ENCODE data around the gene CCN5. TPM values are rescaled to one million over a fixed set of nuclear protein-coding genes. Genes with fewer than 3 reads are reported as not detected.
"Not testable (repeated sequence)": the region's sequence is repeated elsewhere in the genome, so short reads cannot be mapped to it uniquely, and the experiment has no call there.

Gene CCN5, protein sequence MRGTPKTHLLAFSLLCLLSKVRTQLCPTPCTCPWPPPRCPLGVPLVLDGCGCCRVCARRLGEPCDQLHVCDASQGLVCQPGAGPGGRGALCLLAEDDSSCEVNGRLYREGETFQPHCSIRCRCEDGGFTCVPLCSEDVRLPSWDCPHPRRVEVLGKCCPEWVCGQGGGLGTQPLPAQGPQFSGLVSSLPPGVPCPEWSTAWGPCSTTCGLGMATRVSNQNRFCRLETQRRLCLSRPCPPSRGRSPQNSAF
- 42.3 TPM for total RNA-seq
- long read RNA-seq, transcript WISP2-201 (4 exons, 1,403 nt), result major isoform, 29 of 62 reads
- long read RNA-seq, transcript WISP2-203 (5 exons, 1,600 nt), result minor isoform, 11 of 62 reads
- long read RNA-seq, transcript WISP2-205 (2 exons, 2,759 nt), result minor isoform, 7 of 62 reads
- long read RNA-seq, partial matches to known transcripts, result 1 of 62 reads
- long read RNA-seq, other reads (novel, unspliced or antisense), result 14 of 62 reads

DNA sequence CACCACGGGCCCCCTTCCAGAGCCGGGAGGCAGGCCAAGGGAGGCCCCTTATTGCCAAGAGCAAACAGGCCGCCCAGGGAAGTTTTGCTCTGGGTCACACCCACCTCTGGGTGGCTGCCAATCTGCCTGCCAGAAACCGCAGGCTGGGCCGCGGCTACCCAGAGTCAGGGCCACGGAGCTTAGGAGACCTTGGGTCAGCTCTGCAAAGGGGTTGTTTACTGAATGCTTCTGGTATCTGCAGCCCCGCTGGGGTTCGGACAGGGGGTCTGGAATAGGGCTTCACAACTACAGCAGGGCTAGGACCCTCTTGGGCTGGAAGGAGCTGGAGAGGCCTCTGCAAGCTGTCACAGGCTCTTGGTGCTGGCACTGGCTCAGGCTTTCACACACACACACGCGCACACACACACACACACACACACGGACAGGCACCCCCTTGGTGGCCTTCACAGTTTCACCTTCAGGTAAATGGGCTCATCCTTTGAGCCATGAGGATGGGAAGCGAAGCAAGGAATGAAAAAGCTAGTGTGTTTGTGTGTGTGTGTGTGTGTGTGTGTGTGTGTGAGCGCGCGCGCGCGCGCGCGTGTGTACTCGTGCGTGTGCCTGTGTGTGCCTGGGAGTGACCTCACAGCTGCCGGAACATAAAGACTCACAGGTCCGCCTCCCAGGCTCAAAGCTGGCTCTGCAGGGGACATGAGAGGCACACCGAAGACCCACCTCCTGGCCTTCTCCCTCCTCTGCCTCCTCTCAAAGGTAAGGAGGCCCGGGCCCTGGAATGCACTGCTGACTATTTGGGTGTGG lies at the start of gene CCN5:
Gene CCN5, plus strand, starts transcription at position 669 of the 798 bp plus-strand sequence. Its CDS starts 22 bp downstream, at position 691.
- intact Hi-C loops (cut with DNase I), result no loop called here
- ATAC-seq, result peak; percentile 89 to 92
- Histone ChIP-seq H3K27me3 (ENCODE audit: low read depth) (no peaks in the 10 kb centered on the region), H3K9me3 (no peaks in the 10 kb centered on the region), H3K36me3 (no peaks in the 10 kb centered on the region), H3K27ac (peak within 1 kb of the TSS; percentile 80), H3K4me1 (peaks cover 26% of the 10 kb centered on the region), H3K4me3 (peak within 1 kb of the TSS; percentile 42)
- TF ChIP-seq, protein P1, sequence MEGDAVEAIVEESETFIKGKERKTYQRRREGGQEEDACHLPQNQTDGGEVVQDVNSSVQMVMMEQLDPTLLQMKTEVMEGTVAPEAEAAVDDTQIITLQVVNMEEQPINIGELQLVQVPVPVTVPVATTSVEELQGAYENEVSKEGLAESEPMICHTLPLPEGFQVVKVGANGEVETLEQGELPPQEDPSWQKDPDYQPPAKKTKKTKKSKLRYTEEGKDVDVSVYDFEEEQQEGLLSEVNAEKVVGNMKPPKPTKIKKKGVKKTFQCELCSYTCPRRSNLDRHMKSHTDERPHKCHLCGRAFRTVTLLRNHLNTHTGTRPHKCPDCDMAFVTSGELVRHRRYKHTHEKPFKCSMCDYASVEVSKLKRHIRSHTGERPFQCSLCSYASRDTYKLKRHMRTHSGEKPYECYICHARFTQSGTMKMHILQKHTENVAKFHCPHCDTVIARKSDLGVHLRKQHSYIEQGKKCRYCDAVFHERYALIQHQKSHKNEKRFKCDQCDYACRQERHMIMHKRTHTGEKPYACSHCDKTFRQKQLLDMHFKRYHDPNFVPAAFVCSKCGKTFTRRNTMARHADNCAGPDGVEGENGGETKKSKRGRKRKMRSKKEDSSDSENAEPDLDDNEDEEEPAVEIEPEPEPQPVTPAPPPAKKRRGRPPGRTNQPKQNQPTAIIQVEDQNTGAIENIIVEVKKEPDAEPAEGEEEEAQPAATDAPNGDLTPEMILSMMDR (IDR thresholded peaks at IDR 0.05), result no peak
- DNase-seq, result peak; percentile 90

DNA sequence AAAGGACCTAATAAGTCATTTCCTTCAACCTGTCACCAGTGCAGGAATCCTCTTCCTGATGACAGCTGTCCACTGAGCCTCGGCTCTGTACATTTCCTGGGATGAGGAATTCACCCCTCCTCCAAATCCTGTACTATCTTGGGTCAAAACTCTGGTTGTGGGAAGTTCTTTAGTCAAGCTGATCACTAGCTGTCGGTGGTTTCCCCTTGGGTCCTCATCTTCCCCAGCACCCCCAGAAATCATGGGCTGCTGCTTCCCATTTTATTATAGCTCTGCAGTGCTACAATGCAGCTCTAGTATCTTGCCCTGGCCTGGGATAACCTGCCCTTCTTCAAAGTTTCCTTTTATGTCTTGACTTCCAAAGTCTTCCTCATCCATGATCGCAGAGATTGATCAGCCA lies 49.1 kb upstream of the CCN5 start:
- H3K4me3 ChIP-seq, result no peak overlapping the region
- no peaks in the 10 kb centered on the region for H3K4me1 ChIP-seq
- H3K27ac ChIP-seq, result no peak overlapping the region

DNA sequence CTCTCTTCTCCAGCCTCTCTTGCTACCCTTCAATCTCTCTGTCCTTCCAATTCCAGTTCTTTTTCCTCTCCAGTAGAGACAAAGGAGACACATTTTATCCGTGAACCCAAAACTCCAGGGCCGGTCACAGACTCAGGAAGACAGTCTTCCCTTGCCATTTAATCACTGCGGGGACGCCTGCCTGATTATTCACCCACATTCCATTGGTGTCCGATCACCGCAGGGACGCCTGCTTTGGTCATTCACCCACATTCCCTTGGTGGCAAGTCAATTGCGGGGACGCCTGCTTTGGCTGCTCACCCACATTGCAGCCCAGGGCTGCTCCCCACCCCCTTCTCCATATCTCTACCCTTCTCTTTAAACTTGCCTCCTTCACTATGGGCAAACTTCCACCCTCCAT lies 44.3 kb upstream of the CCN5 start:
- DNase-seq; H3K36me3 ChIP-seq; ATAC-seq; H3K27ac ChIP-seq; H3K4me1 ChIP-seq; H3K27me3 ChIP-seq (ENCODE audit: low read depth); H3K9me3 ChIP-seq; intact Hi-C loops (cut with DNase I); H3K4me3 ChIP-seq: not testable (repeated sequence)

More for the DNA sequence above, 49.1 kb upstream of the CCN5 start:
- H3K27me3 ChIP-seq (ENCODE audit: low read depth), result no peaks in the 10 kb centered on the region
- no peak for ATAC-seq
- TF ChIP-seq, protein P1 (IDR thresholded peaks at IDR 0.05), result no peak
- H3K36me3 ChIP-seq, result no peaks in the 10 kb centered on the region
- H3K9me3 ChIP-seq, result no peaks in the 10 kb centered on the region
- intact Hi-C loops (cut with DNase I), result no loop called here
- DNase-seq, result no peak

DNA sequence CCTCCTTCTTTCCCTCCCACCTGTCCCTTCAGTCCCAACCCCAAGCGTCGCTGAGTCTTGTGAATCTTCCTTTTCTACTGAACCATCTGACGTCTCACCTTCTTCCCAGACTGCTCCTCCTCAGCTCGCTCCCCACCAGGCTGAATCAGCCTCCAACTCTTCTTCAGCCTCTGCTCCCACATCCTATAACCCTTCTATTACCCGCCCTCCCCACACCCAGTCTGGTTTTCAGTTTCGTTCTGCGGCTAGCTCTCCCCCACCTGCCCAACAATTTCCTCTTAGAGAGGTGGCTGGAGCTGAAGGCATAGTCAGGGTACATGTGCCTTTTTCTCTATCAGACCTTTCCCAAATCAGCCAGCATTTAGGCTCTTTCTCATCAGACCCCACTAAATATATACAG lies 43.6 kb upstream of the CCN5 start:
- H3K4me3 ChIP-seq; H3K9me3 ChIP-seq; H3K4me1 ChIP-seq; H3K36me3 ChIP-seq; intact Hi-C loops (cut with DNase I); DNase-seq; ATAC-seq; H3K27me3 ChIP-seq (ENCODE audit: low read depth); H3K27ac ChIP-seq: not testable (repeated sequence)

DNA sequence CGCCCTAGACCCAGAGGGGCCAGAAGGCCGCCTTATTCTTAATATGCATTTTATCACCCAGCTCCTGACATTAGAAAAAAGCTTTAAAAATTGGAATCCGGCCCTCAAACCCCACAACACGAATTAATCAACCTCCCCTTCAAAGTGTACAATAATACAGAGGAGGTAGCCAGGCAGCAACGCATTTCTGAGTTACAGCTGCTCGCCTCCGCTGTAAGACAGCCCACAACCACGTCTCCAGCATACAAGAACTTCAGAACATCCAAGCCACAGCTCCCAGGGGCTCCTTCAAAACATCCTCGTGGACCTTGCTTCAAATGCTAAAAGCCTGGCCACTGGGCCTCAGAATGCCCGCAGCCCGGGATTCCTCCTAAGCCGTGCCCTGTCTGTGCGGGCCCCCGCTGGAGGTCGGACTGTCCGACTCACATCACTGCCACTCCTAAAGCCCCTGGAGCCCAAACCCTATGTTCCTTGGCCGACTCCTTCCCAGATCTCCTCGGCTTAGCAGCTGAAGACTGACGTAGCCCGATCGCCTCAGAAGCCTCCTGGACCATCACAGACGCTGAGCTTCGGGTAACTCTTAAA lies 42.8 kb upstream of the CCN5 start:
- DNase-seq; H3K4me3 ChIP-seq; H3K27ac ChIP-seq; intact Hi-C loops (cut with DNase I); H3K36me3 ChIP-seq; H3K4me1 ChIP-seq; H3K9me3 ChIP-seq; ATAC-seq; H3K27me3 ChIP-seq (ENCODE audit: low read depth): not testable (repeated sequence)

DNA sequence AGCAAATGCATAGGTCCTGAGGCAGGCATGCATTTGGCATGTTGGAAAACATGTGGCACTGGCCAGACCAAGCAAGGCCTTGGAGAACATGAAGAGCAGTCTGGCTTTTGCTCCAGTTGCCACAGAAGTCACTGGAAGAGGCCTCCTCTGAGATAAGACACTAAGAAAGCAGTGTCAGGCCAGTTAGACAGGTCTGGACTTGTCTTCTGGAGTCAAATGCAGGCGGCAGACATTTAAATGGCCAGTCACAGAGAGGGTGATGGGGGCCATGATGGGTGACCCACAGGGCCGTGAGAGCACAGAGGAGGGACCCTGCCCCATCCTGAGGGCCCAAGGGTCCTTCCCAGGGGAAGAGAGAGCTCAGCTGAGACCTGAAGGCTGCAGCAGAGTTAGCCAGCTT lies 36.9 kb upstream of the CCN5 start:
- Histone ChIP-seq H3K9me3 (no peaks in the 10 kb centered on the region), H3K27me3 (ENCODE audit: low read depth) (no peaks in the 10 kb centered on the region), H3K27ac (no peak overlapping the region), H3K4me1 (no peaks in the 10 kb centered on the region), H3K4me3 (no peak overlapping the region), H3K36me3 (no peaks in the 10 kb centered on the region)
- TF ChIP-seq, protein P1 (IDR thresholded peaks at IDR 0.05), result no peak
- DNase-seq, result no peak
- intact Hi-C loops (cut with DNase I), result no loop called here
- ATAC-seq, result no peak

All from lower lobe of right lung (tissue), 2 donors.